HG02798 (cell line): ENCODE results near the gene COL19A1.

ENCODE experiments used
- ATAC-seq: cut with Tn5 transposase; IDR thresholded peaks from one replicate; pipeline ENCODE4 v1.9.1; 2021; ENCODE audit warnings: mild to moderate bottlenecking; ENCODE audit not compliant: unreplicated experiment, poor library complexity

The COL19A1 gene

GRCh38 chr6:70198785-70199184, 332.4 kb downstream of the COL19A1 start:
- ATAC-seq = no peak

GRCh38 chr6:70208235-70208790, 342.0 kb downstream of the COL19A1 start:
- ATAC-seq = no peak

- no peak for ATAC-seq
Observed at GRCh38 chr6:70210462-70210861, 344.1 kb downstream of the COL19A1 start.

GRCh38 chr6:70215460-70216108, 349.2 kb downstream of the COL19A1 start:
- no peak for ATAC-seq

GRCh38 chr6:70216767-70217166, 350.4 kb downstream of the COL19A1 start:
- ATAC-seq = no peak

GRCh38 chr6:70219943-70220613, 353.7 kb downstream of the COL19A1 start:
- no peak for ATAC-seq

- ATAC-seq = no peak
Observed at GRCh38 chr6:70221025-70221714, 354.8 kb downstream of the COL19A1 start.

GRCh38 chr6:70221715-70222438, 355.5 kb downstream of the COL19A1 start:
- ATAC-seq = no peak

- ATAC-seq = no peak
Observed at GRCh38 chr6:70222439-70222749, 356.0 kb downstream of the COL19A1 start.

- no peak for ATAC-seq
Observed at GRCh38 chr6:70225055-70225454, 358.7 kb downstream of the COL19A1 start.

- ATAC-seq = no peak
Observed at GRCh38 chr6:70231311-70231710, 365.0 kb downstream of the COL19A1 start.

GRCh38 chr6:70234561-70235236, 368.3 kb downstream of the COL19A1 start:
- no peak for ATAC-seq

- ATAC-seq = no peak
Observed at GRCh38 chr6:70236343-70236742, 370.0 kb downstream of the COL19A1 start.

- no peak for ATAC-seq
Observed at GRCh38 chr6:70241031-70241430, 374.7 kb downstream of the COL19A1 start.

GRCh38 chr6:70241991-70242420, 375.6 kb downstream of the COL19A1 start:
- no peak for ATAC-seq

GRCh38 chr6:70246118-70246517, 379.8 kb downstream of the COL19A1 start:
- ATAC-seq = no peak

GRCh38 chr6:70252604-70253003, 386.2 kb downstream of the COL19A1 start:
- no peak for ATAC-seq

GRCh38 chr6:70253923-70254322, 387.6 kb downstream of the COL19A1 start:
- ATAC-seq = no peak

GRCh38 chr6:70254784-70255183, 388.4 kb downstream of the COL19A1 start:
- ATAC-seq = no peak

GRCh38 chr6:70257768-70258273, 391.5 kb downstream of the COL19A1 start:
- no peak for ATAC-seq
